H7 (cell line): ENCODE results near the gene NEXN. TPM values are rescaled to one million over a fixed set of nuclear protein-coding genes. Genes with fewer than 3 reads are reported as not detected.
"Not testable (repeated sequence)": the region's sequence is repeated elsewhere in the genome, so short reads cannot be mapped to it uniquely, and the experiment has no call there.

Experiments
- DNase-seq: peaks from one replicate; pipeline ENCODE4 v3.0.0; 2012
- H3K27me3 ChIP-seq: 2 replicates; pipeline ENCODE4 v1.6.0; 2011; ENCODE audit warnings: mild to moderate bottlenecking, low read length; ENCODE audit not compliant: control insufficient read depth, insufficient read depth
- H3K36me3 ChIP-seq: replicated peaks from 2 replicates; pipeline ENCODE4 v1.5.1; 2011; ENCODE audit warnings: low read length; ENCODE audit not compliant: control insufficient read depth, insufficient read depth
- H3K4me3 ChIP-seq: 2 replicates; pipeline ENCODE4 v1.5.1; 2011; ENCODE audit warnings: low read depth, mild to moderate bottlenecking, control low read depth, low read length, moderate library complexity; ENCODE audit not compliant: insufficient read depth
- total RNA-seq: library from RNA; depleted of rRNA; stranded (reverse); fragments of >200 nt; shearing (Covaris generic); gene quantifications from 2 replicates; pipeline ENCODE4 v1.2.3, GENCODE V29; 2014

The NEXN gene
- total RNA-seq, 1 experiment from 2014 or later: 0.90 TPM

- Histone ChIP-seq H3K36me3 (no peaks in the 10 kb centered on the region), H3K4me3 (no peak overlapping the region), H3K27me3 (no peaks in the 10 kb centered on the region)
- no peak for DNase-seq
Observed at GRCh38 chr1:77882411-77882810, 6.0 kb upstream of the NEXN start.

DNA sequence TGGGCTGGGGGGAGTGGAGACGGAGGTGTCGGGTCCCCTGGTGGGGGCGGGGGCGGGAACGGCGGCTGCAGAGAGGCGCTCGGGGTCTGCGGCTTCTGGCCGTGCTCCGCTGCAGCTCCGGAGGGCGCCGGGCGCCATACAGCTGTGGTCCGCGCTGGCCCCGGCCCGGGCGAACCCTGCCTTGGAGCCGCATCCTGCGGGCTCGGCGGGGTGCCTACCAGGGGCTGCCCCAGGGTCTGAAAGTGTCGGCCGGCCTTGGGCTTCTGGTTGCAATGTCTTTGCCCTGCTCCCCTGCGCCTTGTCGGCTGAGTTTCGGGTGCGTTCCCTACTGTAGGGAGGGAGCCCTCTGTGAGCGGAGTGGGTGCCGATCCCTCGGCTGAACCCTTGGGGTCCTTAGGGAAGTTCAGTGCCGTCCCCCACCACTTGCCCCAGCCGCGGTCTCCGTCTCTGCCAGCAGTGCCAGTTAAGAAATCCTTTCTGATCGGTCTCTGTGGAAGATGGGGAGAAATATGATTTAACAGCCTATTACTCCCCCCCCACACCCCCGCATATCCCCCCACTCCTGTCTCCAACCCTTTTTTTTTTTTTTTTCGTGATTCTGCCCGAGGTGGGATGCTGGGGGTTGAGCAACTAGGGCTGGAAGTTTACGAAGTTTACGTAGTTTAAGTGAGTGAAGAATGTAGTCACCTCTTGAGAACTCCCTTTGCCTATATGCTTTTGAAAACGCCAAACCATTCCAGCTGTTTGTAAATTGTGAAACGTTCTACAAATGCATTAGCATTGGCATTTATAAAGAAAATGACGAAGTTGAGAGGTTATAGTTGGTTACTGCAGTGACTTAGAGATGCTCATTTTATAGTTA is 588 bp downstream of the NEXN start:
- peak; percentile 85 for DNase-seq
- Histone ChIP-seq H3K36me3 (no peaks in the 10 kb centered on the region), H3K4me3 (peak overlapping the region; percentile 84), H3K27me3 (no peaks in the 10 kb centered on the region)

- Histone ChIP-seq H3K4me3 (peak overlapping the region; percentile 84), H3K36me3 (no peaks in the 10 kb centered on the region), H3K27me3 (no peaks in the 10 kb centered on the region)
- no peak for DNase-seq
Observed at GRCh38 chr1:77889671-77890070, 1.2 kb downstream of the NEXN start.

- no peaks in the 10 kb centered on the region for H3K27me3 ChIP-seq
- DNase-seq: no peak
- no peak overlapping the region for H3K4me3 ChIP-seq
- H3K36me3 ChIP-seq: no peaks in the 10 kb centered on the region
Observed at GRCh38 chr1:77891200-77891599, 2.8 kb downstream of the NEXN start.

DNA sequence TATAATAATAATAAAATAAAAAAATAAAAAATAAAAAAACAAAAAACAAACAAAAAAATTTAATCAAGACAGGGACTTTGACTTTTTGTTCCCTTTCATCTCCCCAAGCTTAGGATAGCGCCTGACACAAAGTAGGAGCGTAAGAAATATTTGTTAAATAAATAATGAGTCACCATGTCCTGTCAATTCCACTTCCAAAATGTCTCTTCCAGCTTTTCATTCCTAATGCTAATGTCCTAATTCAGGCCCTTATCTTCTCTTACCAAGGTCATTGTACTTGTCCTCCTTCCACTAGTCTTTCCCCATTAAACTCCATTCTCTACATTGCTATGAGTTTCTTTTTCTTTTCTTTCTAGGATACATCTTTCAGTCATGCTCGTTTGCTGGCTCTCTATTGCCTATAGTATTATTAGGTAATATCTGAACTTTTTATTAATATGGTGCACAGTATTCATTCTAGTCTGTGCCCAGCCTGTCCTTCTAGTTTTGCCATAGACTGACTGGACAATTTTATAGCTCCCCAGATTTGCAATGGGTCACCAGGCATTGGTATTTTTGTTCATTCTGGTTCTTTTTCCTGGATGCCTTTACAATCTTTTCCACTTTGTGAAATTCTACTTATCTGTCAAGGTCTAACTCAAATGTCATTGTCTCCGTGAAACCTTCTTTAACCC is 11.4 kb downstream of the NEXN start:
- DNase-seq: no peak
- Histone ChIP-seq H3K4me3 (no peak overlapping the region), H3K27me3 (no peaks in the 10 kb centered on the region), H3K36me3 (no peaks in the 10 kb centered on the region)

DNA sequence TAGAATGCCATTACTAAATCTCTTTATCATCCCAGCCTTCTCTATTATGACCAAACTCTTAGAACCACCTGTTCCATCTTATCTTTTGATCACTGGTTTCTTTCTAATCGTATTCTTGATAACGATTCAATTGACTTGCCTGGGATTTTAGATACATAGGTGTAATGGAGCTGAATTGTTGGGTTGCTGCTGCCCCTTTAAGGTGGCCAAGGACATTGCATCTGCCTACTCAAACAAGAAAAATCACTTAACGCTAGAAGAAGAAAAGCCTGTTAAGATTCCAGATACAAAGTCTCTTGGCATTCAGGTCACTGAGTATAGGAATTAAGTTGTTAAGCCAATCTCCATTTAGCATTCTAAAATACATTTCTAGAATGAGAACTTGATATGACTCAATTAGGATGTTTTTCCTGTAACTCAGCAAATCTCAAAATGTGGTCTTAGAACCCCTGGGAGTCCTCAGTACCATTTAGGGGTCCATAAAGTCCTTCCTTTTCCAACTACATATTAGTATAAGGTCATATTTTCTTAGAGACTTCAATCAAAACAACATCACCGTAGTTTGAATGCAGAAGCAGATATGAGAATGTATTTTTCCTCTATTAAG is 12.4 kb downstream of the NEXN start:
- no peak overlapping the region for H3K4me3 ChIP-seq
- no peaks in the 10 kb centered on the region for H3K36me3 ChIP-seq
- DNase-seq: peak; percentile 27
- H3K27me3 ChIP-seq: no peaks in the 10 kb centered on the region

DNA sequence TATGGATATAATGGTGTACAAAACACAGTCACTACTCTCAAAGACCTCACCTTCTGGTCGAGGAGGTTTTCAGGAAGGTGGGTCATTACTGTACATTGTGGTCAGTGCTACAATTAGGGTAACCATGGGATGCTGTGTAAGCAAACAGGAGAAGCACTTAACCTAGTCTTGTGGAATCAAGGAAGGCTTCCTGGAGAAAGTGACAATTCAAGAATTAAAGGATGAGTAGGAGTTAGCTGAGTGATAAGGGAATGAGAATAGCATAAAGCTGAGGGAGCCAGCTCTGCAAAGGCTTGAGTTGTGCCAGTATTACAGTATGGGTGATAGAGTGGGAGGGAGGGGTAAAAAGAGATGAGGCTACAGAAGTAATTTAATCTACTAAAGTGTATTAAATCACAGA is 17.2 kb downstream of the NEXN start:
- Histone ChIP-seq H3K27me3 (no peaks in the 10 kb centered on the region), H3K36me3 (no peaks in the 10 kb centered on the region), H3K4me3 (no peak overlapping the region)
- DNase-seq: no peak

DNA sequence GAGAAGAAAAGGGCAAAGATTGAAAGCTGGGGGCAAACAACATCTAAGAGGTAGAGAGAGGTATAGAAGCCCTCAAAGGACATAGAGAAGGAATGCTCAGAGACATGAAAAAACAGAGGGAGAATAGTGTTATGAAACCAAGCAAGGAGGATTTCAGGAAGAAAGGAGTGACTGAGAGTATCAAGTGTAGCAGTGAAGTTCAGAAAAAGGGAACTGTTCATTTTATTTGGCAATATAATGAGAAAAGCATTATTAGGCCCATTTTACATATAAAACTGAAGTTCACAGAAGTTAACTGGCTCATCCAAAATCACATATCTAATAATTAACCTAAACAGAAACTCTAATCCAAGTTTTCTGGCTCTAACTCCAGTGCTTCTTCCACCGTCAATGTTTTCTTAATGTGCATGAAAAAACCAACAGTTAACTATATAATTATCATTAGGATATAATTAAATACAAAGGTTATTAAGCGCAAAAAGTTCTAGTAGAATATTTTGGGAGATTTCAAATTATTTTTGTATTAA is 17.7 kb downstream of the NEXN start:
- H3K36me3 ChIP-seq: no peaks in the 10 kb centered on the region
- no peaks in the 10 kb centered on the region for H3K27me3 ChIP-seq
- no peak for DNase-seq
- no peak overlapping the region for H3K4me3 ChIP-seq

DNA sequence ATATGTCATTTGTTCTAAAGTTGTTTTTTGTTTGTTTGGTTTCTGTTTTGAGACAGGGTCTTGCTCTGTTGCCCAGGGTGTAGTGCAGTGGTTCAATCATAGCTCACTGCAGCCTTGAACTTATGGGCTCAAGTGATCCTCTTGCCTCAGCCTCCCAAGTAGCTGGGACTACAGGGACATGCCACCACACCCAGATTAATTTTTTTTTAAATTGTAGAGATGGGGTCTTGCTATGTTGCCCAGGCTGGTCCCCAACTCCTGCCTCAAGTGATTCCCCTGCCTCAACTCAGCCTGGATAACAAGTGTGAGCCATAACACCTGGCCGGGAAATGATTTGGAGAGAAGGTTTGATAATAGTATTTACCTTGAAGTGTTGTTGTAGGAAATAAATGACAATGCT is 18.2 kb downstream of the NEXN start:
- Histone ChIP-seq H3K27me3 (no peaks in the 10 kb centered on the region), H3K4me3 (no peak overlapping the region), H3K36me3 (no peaks in the 10 kb centered on the region)
- no peak for DNase-seq

- DNase-seq: no peak
- no peaks in the 10 kb centered on the region for H3K36me3 ChIP-seq
- no peak overlapping the region for H3K4me3 ChIP-seq
- H3K27me3 ChIP-seq: no peaks in the 10 kb centered on the region
Observed at GRCh38 chr1:77910116-77910515, 21.7 kb downstream of the NEXN start.

- not testable (repeated sequence) for H3K4me3 ChIP-seq, H3K36me3 ChIP-seq, H3K27me3 ChIP-seq, DNase-seq
Observed at GRCh38 chr1:77918918-77919317, 30.5 kb downstream of the NEXN start.

DNA sequence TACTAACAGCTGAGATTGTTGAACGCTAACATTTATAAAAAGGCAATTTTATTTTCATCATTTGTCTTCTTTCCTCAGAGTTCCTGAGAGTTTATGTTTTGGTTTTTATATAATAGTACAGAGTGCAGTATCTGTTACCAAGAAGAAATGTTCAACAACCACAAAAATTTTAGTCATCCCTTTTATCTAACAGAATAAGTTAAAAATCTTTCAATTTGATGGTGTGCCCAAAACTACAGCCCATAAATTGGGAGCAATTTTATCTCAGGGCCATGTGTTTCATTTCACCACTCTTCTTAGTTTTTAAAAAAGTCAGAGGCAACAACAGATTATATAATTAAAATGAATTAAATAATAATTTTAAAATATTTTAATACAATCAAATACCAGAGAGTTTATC is 37.1 kb downstream of the NEXN start:
- Histone ChIP-seq H3K36me3 (no peaks in the 10 kb centered on the region), H3K4me3 (no peak overlapping the region), H3K27me3 (no peaks in the 10 kb centered on the region)
- no peak for DNase-seq

DNA sequence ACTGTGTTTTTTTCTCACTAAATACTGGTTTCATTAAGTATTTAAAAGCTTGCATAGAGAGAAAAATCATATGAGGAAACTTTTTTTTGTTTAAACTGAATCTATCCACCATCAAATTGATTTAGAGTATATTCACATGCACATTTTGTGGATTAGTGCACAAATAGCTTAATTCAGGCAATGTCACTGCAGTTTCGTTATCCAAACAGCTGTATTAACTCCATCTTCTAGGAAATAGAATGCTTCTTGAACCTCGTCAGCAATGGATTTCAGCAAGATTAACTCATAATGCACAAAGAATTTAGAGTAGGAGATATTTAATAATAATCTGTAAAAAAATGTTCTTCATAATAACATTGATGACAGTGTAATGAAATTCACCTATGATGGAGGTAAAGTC is 37.5 kb downstream of the NEXN start:
- no peaks in the 10 kb centered on the region for H3K36me3 ChIP-seq
- no peak overlapping the region for H3K4me3 ChIP-seq
- no peaks in the 10 kb centered on the region for H3K27me3 ChIP-seq
- DNase-seq: no peak

DNA sequence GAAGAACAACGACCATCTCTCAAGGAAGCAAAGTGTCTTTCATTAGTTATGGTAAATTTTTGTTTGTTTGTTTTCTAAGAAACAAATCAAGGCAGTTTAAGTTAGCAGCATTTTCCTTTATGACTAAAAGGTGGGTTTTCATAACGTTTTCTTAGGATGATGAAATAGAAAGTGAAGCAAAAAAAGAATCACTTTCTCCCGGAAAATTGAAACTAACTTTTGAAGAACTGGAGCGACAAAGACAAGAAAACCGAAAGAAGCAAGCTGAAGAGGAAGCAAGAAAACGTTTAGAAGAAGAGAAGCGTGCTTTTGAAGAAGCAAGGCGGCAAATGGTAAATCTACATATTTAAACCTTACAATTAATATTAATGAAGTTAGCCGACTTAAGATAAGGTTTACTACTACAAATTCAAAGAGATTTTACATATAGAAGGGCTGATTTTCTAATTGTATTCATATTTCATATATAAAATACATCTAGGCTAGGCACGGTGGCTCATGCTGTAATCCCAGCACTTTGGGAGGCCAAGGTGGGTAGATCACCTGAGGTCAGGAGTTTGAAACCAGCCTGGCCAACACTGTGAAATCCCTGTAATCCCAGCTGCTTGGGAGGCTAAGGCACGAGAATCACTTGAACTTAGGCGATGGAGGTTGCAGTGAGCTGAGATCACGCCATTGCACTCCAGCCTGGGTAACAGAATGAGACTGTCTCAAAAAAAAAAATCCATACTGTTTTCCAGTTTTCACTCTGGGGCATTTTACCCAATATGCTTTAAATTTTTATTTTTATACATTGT is 38.3 kb downstream of the NEXN start:
- DNase-seq: no peak
- H3K27me3 ChIP-seq: no peaks in the 10 kb centered on the region
- H3K4me3 ChIP-seq: no peak overlapping the region
- H3K36me3 ChIP-seq: no peaks in the 10 kb centered on the region
